Measurements from ENCODE around the gene TRMT61B.

TRMT61B gene

DNA sequence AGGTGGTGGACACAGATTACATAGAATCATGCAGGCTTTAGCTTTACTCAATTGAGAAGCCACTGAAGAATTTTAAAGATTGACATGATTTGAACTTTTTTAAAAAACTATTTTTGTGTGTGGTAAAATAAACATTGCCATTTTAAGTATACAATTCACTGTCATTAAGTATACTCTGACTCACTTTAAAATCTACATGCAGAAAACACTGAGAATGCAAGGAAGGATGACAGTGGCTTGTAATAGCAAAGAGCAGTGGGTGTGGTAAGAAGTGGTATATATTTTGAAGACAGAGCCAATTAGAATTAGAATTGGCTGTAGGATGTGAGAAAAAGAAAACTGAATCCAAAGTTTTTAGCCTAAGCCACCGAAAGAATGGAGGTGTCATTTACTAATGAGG, 14.9 kb downstream of the TRMT61B start:
- no peak for FAIRE-seq

DNA sequence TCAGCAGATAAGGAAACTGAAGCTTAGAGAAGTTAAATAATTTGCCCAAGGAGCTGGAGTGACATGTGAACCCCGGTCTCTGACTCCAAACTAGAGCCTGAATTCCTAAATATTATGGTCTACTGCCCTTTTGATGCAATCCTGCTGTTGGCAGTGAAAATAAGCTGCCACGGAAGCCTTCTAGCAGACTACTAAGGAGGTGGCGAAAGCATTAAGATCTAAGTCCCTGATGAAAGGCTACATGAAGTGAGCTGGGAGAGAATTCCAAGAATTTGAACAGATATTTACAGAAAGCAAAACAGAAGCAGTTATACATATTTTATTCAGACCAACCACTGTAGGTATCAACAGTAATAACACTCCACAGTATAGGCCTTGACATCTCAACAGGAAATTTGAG, 28.1 kb downstream of the TRMT61B start:
- no peak for FAIRE-seq

DNA sequence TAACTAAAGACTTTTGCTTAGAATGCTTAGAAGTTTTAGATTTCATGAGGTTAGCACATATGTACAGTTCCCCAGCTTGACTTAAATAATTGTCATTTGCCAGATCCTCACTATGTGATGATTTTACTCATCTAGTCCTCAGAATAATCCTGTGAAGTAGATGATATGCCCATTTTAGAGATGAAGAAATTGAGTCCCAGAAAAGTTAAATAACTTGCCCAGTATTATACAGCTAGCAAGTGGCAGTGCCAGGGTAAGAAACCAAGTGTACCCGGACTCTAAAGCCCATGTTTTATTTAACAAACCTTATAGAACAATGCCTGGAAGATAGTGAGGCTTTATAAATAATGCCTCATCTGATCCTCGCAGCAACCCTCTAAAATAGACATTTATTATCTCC, 31.1 kb downstream of the TRMT61B start:
- no peak for FAIRE-seq

DNA sequence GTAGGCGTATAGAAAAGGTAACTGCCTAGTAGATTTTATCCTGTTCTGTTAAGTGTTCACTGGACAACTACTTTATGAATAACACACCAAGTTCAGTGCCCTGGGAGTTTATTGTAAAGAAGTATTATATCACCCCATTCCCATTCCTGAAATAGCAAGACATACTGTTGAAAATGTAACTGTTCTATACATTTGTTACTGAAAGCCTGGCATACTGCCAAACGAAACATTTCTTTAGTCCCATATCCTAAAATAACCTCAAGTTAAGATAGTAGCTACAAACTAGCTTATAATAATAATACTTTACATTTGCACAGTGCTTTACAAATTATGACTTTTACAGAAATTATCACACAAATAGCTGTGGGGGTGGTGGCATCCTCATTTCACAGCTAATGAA, 34.3 kb downstream of the TRMT61B start:
- no peak for FAIRE-seq

DNA sequence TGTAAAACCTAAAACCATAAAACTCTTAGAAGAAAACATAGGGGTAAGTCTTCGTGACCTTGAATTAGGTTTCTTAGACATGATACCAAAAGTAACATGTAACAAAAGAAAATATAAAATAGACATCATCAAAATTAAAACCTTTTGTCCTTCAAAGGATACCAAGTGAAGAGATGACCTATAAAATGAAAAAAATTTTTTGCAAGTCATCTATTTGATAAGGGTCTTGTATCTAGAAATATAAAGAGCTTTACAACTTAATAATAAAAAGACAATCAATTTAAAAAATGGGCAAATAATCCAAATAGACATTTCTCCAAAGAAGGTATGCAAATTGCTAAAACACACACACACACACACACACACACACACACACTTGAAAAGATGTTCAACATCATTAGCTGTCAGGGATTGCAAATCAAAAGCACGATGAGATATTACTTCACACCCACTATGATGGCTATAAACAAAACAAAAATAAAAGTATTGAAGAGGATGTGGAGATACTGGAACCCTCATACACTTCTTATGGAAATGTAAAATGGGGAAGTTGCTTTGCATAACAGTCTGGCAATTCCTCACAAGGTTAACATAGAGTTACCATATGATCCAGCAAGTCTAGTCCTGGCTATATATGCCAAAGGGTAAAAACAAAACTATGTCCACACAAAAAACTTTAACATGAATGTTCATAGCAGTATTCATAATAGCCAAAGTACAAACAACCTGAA, 36.2 kb downstream of the TRMT61B start:
- FAIRE-seq, result peak; percentile 45

DNA sequence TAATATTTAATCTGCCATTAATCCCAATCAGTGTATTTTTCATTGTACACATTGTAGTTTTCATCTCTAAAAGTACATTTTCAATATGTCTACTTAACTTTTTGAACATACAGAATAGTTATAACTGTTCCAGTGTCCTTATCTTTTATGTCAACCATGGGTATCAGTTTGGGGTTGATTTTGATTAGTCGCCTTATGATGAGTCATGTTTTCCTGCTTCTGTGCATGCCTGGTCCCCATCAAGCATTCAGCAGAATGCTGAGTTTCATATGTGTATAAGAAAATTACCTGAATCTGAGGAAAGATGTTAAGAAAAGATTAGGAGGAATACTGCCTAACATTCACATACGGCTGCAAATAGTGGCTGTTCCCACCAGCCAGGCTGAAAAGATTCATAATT, 41.7 kb downstream of the TRMT61B start:
- no peak for FAIRE-seq

DNA sequence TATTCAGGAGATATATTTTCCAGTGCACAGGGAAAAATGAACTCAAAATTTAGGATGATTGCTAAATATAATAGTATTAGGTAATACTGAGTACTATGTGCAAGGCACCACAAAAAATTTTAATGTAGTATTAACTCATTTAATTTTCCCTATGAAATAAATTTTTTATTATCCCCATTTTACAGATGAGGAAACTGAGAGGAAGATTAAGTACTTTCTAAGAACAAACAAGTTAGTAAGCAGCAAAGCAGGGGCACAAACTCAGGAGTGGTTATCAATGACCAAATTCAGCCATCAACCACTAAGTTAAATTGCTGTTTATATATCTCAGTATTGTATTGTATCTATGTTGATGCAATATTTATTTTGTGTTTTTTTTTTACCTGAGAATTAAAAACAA, 45.2 kb downstream of the TRMT61B start:
- no peak for FAIRE-seq

DNA sequence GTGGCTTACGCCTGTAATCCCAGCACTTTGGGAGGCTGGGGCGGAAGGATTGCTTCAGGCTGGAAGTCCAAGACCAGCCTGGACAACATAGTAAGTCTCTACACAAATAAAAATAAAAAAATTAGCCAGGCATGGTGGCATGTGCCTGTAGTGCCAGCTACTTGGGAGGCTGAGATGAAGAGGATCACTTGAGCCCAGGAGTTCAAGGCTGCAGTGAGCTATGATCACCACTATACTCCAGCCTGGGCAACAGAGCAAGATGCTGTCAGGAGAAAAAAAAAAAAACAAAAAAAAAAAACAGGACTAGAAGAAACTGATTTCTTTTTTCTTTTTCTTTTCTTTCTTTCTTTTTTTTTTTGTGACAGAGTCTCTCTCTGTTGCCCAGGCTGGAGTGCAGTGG, 45.9 kb downstream of the TRMT61B start:
- FAIRE-seq, result no peak

DNA sequence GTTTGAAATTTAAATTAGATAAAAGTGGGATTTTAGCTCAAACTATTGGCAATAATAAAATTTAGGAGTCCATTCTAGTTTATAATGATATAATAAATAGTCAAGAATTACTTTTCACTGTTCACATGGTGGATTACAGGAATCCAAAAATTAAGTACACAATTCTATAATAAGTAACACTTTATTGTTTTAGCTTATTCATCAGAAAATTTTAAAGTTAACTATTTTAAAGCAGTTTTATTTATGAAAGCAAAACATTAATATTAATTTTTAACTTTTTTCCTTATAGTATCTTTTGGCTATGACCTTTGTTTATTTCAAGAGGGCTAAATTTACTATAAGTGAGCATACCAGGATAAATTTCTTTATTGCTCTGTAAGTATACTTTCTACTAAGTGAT, 48.1 kb downstream of the TRMT61B start:
- no peak for FAIRE-seq

DNA sequence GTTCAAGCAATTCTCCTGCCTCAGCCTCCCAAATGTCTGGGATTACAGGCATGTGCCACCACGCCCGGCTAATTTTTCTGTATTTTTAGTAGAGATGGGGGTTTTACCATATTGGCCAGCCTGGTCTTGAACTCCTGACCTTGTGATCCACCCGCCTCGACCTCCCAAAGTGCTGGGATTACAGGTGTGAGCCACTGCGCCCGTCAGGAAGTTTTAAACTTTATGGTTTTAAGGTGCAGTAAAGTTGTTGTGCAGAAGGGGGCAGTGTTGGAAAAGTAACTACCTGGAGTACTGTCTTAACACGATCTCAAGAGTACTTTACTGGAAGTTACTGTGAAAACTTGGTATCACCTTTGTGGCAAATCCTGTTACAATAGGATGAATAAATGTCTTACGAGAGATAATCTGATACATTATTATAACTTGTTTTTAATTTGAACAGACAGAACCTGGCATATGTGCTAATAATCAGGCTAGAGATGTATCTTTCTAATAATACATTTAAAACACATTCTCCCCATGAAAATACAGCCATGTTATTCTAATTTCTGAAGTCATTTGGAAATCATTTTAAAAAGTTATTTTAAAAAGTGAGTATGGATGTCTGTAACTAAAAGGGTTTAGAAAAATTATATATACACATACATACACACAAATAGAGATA, 48.7 kb downstream of the TRMT61B start:
- FAIRE-seq, result peak; percentile 96

DNA sequence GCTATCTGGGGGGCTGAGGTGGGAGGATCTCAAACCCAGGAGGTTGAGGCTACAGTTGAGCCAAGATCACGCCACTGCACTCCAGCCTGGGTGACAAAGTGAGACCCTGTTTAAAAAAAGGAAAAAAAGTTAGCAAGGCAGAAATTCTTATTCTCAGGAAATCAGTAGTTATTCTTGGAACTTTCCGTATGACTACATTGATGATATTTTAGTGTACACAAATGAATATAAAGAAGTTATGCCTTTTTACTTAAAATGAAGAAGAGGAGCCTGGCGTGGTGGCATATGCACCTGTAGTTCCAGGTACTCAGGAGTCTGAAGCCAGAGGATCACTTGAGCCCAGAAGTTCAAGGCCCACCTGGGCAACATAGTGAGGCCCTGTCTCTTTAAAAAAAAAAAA, 52.1 kb downstream of the TRMT61B start:
- FAIRE-seq, result no peak

DNA sequence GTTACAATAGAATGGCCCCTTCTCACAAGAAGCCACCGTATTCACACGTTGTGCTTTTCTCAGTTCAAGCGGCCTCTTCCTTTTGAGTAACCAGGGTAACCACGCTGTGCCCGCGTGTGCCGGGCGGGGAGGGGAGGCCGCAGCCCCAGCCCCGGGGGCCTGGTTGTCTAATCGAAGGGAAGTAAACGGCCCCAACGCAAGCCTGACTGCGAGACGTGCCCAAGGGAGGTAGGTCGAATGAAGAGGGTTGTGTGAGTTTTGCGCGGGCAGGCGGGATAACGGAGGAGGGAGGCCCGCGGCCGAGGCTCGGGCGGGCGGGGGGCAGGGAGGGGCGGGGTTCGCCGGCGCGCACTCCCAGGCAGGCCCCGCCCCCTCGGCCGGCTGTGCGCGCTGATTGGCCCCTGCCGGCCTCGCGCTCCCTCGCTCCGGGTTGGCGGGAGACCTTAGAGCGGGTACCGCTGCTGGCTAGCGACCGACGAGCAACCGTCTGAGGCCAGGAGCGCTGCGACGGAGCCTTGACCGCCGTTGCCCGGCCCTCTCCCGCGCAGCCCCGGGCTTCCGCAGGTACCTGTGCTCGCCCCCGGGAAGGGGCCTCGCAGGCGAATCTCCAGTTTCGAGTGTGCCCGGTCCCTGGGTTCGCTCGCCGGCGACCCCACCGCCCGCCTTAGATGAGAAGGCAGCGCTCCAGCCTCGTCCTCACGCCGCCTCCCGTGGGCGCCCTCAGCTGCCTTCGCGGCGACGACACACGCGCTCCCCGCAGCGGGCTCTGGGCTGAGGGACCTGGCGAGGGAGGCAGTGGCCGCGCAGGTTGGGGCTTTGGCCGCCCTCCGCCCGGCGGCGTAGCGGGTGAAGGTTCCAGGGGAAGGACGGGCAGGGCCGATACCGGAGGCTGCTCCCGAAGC, 59.5 kb downstream of the TRMT61B start, which contains the start of gene SPDYA:
SPDYA (plus strand) TSS at position 451 of the 902 bp plus-strand sequence. CDS start 5,181 bp downstream, outside the sequence.
- FAIRE-seq, result no peak

DNA sequence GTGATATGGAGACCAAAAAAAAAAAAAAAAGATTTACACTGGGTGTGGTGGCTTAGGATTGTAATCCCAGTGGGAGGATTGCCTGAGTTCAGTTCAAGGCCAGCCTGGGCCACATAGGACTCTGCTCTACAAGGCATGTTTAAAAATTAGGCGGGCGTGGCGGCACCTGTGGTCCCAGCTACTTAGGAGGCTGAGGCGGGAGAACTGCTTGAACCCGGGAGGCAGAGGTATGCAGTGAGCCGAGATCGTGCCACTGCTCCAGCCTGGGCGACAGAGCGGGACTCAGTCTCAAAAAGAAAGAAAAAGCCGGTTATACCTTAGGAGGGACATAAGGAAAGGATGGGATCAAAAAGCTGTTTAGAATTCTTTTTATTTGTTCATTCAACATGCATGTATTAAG, 60.2 kb downstream of the TRMT61B start:
- no peak for FAIRE-seq

DNA sequence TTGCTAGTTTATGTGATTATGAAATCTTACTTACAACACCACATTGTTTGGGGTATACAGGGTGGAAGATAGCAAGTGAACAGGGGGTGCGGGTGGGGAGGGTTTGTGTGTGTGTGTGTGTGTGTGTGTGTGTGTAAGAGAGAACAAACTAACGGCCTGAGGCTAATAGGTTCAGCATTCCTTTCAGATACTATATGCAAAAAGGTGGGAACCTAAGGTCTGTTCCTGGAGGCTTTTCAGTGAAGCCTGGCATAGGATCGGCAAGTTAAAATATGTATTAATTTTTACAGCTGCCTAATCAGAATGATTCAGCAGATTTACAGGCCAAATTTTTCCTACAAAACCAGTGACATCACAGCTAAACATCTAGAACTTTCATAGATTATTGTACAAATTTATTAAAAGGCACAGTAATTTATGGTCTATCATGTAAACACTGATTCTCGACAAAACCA, 67.1 kb downstream of the TRMT61B start:
- FAIRE-seq, result no peak

DNA sequence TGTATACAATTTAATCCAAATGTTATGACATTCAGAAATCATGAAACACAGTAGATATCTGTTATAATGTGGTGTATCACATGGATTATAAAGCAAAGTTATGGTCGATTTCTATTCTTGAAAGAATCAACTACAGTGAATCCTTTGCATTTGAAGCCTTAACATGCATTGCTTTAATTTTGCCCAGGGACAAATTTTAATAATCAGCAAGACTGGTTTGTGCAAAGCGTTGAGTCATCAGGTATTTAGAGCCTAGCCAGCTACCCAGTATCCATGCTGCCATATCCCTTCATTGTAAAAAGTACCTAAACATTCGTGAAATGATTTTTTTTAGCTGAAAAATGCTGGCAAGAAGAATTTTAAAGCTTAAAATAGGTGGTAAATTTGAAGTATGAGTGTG, 68.4 kb downstream of the TRMT61B start:
- no peak for FAIRE-seq
